ENCODE results near the gene PDE6A. TPM values are rescaled to one million over a fixed set of nuclear protein-coding genes. Genes with fewer than 3 reads are reported as not detected.
"Not testable (repeated sequence)": the region's sequence is repeated elsewhere in the genome, so short reads cannot be mapped to it uniquely, and the experiment has no call there.

Gene PDE6A
- total RNA-seq, 1 donor from 2014 or later = not detected

- ChIA-PET CTCF (no interaction called here), POLR2A (interaction anchor here (0.6 kb wide), 1 partner anchor 34 kb away, joined by 3 read pairs; no protein-coding TSS in a partner anchor)
- H3K36me3 Mint-ChIP-seq (ENCODE audit: low read depth) = no peaks in the 10 kb centered on the region
- H3K4me1 Mint-ChIP-seq = no peaks in the 10 kb centered on the region
- H3K27me3 Mint-ChIP-seq = peaks cover 7% of the 10 kb centered on the region
- H3K9me3 Mint-ChIP-seq = no peaks in the 10 kb centered on the region
- intact Hi-C loops (cut with micrococcal nuclease) = no loop called here
- TF ChIP-seq CTCF (IDR thresholded peaks at IDR 0.05) = no peak
- H3K27ac Mint-ChIP-seq = no peak overlapping the region
- no peak for DNase-seq
- no peak overlapping the region for H3K4me3 Mint-ChIP-seq
- ATAC-seq (ENCODE audit: low read depth) = no peak
These were observed 57.7 kb downstream of the PDE6A start for GRCh38 chr5:149886692-149887470.

GRCh38 chr5:149886060-149886459 is 58.5 kb downstream of the PDE6A start:
- no peaks in the 10 kb centered on the region for H3K4me1 Mint-ChIP-seq
- no peak for ATAC-seq (ENCODE audit: low read depth)
- intact Hi-C loops (cut with micrococcal nuclease) = no loop called here
- POLR2A ChIA-PET = no interaction called here
- peaks cover 3% of the 10 kb centered on the region for H3K9me3 Mint-ChIP-seq
- H3K4me3 Mint-ChIP-seq = no peak overlapping the region
- peaks cover 7% of the 10 kb centered on the region for H3K27me3 Mint-ChIP-seq
- CTCF ChIA-PET = no interaction called here
- no peak for TF ChIP-seq CTCF (IDR thresholded peaks at IDR 0.05)
- H3K36me3 Mint-ChIP-seq (ENCODE audit: low read depth) = no peaks in the 10 kb centered on the region
- DNase-seq = no peak
- no peak overlapping the region for H3K27ac Mint-ChIP-seq

- Mint-ChIP-seq H3K4me3 (no peak overlapping the region), H3K27ac (no peak overlapping the region), H3K4me1 (no peaks in the 10 kb centered on the region), H3K9me3 (peaks cover 3% of the 10 kb centered on the region), H3K27me3 (peaks cover 7% of the 10 kb centered on the region), H3K36me3 (ENCODE audit: low read depth) (no peaks in the 10 kb centered on the region)
- ATAC-seq (ENCODE audit: low read depth) (no peak), DNase-seq (no peak)
- no peak for TF ChIP-seq CTCF (IDR thresholded peaks at IDR 0.05)
- intact Hi-C loops (cut with micrococcal nuclease) = no loop called here
- POLR2A ChIA-PET = no interaction called here
- CTCF ChIA-PET = no interaction called here
These were observed 59.1 kb downstream of the PDE6A start for GRCh38 chr5:149885513-149885912.

- no peak overlapping the region for H3K4me3 Mint-ChIP-seq
- peaks cover 7% of the 10 kb centered on the region for H3K9me3 Mint-ChIP-seq
- peaks cover 12% of the 10 kb centered on the region for H3K27me3 Mint-ChIP-seq
- ChIA-PET CTCF (no interaction called here), POLR2A (no interaction called here)
- ATAC-seq (ENCODE audit: low read depth) = no peak
- intact Hi-C loops (cut with micrococcal nuclease) = no loop called here
- DNase-seq = no peak
- H3K4me1 Mint-ChIP-seq = no peaks in the 10 kb centered on the region
- H3K27ac Mint-ChIP-seq = no peak overlapping the region
- TF ChIP-seq CTCF (IDR thresholded peaks at IDR 0.05) = no peak
- H3K36me3 Mint-ChIP-seq (ENCODE audit: low read depth) = no peaks in the 10 kb centered on the region
These were observed 61.0 kb downstream of the PDE6A start for GRCh38 chr5:149883550-149883949.

GRCh38 chr5:149882633-149883032 is 62.0 kb downstream of the PDE6A start:
- H3K4me1 Mint-ChIP-seq; H3K4me3 Mint-ChIP-seq; CTCF ChIA-PET; ATAC-seq (ENCODE audit: low read depth); H3K9me3 Mint-ChIP-seq; DNase-seq; POLR2A ChIA-PET; intact Hi-C loops (cut with micrococcal nuclease); H3K36me3 Mint-ChIP-seq (ENCODE audit: low read depth); H3K27ac Mint-ChIP-seq: not testable (repeated sequence)
- H3K27me3 Mint-ChIP-seq = peaks cover 14% of the 10 kb centered on the region

GRCh38 chr5:149881874-149882273 is 62.7 kb downstream of the PDE6A start:
- DNase-seq (no peak), ATAC-seq (ENCODE audit: low read depth) (no peak)
- intact Hi-C loops (cut with micrococcal nuclease) = no loop called here
- no peak overlapping the region for H3K4me3 Mint-ChIP-seq
- TF ChIP-seq CTCF (IDR thresholded peaks at IDR 0.05) = no peak
- H3K27me3 Mint-ChIP-seq = peaks cover 12% of the 10 kb centered on the region
- ChIA-PET POLR2A (no interaction called here), CTCF (no interaction called here)
- no peaks in the 10 kb centered on the region for H3K36me3 Mint-ChIP-seq (ENCODE audit: low read depth)
- no peak overlapping the region for H3K27ac Mint-ChIP-seq
- H3K4me1 Mint-ChIP-seq = no peaks in the 10 kb centered on the region
- peaks cover 7% of the 10 kb centered on the region for H3K9me3 Mint-ChIP-seq
